Anterior cingulate cortex (tissue), 58 donors: ENCODE data around the gene ZNF213.

Experiments used
- DNase-seq, 58 donors: peaks; one replicate each; lab custom pipeline; 2025; lab: John Stamatoyannopoulos, UW

Gene ZNF213

DNA sequence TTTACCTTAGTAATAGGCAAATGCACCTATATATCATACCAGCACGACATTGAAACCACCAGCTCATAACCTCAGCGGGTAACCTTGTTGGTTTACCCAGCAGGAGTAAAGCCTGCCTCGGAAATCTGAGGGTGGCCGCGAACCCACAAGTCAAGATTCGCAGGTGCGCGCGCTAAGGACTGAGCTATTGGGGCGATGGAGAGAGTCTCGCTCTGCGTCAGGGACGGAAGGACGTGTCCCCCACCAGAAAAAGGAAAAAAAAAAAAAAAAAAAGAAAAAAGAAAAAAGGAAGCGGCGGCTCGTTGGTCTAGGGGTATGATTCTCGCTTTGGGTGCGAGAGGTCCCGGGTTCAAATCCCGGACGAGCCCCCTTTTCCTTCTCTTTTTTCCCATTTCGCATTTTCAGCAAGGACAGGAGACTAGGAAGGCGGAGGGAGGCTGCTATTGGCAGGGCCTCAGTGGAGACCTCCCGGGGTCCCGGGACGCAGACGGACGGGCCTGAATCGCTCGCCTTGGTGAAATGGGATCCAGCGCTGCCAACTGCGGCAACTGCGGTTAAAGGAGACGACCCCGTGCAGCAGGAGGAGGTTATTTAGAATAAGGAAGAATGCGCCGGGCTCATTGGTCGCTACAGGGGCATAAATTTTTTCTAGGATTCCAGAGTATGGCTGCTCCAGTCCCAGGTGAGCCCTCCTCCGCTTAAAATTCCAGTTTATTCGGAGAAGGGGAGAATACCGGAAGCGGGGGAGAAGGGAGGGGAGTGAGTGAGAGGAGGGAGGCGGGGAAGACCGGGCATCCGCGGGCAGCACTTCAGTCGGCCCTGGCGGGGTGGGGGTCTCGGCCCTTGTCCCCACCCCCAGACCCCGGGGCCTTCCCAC is 53.2 kb downstream of the ZNF213 start, which contains the start of gene OR1F1:
OR1F1 (plus strand) TSS at position 407 of the 877 bp plus-strand sequence.
- no peak for DNase-seq

DNA sequence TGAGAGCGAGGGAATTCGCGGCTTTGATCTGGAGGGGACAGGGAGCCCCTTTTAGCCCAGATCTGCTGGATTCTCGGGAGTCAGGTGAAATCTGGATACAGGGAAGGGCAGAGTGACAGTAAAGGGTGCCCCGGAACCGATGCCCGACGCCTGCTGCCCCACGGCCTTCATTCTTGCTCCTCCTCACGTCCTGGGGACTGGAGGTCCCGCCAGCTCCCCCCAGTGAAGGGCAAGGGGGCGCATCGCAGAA is 53.8 kb downstream of the ZNF213 start:
- DNase-seq, result no peak

DNA sequence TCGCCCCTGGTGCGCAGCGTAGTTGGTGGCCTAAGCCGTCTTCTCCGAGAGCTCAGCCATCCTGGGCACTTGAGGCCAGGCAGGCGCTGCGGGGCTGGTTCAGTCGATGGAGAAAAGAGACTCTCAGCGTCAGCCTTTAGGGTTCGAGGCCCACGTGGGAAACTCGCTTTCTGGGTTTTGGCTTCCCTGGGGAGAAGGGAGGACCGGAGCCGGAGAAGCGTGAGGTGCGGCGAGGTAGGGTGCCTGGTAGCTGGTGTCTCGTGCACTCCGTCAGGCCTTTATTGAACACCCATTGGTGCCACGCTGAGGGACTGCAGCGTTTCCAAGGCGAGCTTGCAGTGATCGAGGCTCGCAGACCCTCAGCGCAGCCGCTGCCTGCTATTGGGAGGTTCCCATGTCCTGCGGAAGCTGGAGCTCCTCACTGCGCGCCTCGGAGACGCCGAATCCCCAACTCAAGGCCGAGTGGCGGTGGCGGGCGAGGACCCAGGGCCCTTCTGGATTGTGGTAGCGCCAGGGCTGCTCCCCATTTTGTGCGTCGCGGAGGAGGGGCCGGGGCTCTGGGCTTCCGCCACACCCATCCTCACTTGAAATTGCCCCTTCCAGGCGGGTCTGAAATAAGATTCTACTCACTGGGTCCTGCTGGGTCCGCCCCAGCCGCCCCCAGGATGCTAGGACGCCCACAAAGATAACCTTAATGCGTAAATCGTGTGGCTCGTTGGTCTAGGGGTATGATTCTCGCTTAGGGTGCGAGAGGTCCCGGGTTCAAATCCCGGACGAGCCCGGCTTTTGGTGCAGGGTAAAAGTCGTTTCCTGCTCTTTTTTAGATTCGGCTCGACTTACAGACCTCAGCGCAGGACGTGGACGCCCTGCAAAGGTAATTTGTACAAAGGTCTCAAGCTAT is 54.3 kb downstream of the ZNF213 start:
- peak in 4 of 58 donors; percentile 2 to 41 (median 12) for DNase-seq

DNA sequence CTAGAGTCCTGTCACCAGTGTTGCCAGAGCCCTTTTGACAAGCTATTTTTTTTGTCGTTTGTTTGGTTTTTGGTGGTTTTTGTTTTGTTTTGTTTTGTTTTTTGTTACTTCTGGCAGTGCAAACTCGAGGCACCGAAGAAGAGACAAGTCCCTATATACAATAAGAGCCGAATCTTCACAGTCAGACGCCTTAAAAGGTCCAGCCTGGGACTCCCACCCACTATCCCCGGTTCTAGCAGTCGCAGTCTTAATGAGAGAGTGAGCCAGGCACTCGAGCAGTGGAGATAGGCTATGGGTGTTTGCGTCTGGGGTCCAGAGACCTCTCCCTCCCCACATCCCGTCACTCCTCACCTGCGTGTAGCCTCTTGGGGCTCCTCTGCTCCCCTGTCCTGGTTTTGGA is 55.0 kb downstream of the ZNF213 start:
- DNase-seq, result no peak

DNA sequence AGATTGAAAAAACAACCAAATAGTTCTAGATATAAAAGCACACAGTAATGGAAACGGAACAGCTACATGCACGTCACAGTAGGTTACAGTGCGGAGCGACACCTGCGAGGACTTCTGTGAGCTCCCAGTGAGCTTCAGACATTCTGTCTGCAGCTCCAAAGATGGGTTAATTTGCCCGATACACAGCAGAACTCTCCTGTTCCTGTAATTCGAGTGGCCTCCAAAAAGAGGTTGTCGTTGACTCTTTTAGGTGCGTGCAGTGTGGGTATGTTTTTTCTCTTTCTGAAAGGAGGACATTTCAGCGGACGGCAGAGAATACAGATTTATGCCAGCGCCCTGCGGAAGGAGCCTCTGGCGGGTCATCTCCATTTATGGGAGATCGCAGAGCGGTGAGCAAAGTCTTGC is 56.1 kb downstream of the ZNF213 start:
- DNase-seq, result no peak
